HepG2 (cell line): ENCODE data around the gene MTPN. TPM values are rescaled to one million over a fixed set of nuclear protein-coding genes. Genes with fewer than 3 reads are reported as not detected.

Source experiments
- ATAC-seq: fragments of 200-7000 bp; cut with Tn5 transposase; 3 replicates; pipeline ENCODE4 v1.9.1; 2020; ENCODE audit warnings: mild to moderate bottlenecking, moderate library complexity
- BruUV-seq: library from RNA; stranded (reverse); fragments of 400-500 nt; replicated peaks from 2 replicates; lab custom pipeline; 2021; lab: Mats Ljungman, UMichigan
- CTCF ChIA-PET: fragments of 300-600 bp; formaldehyde crosslinking; extraction: SDS; loops from one replicate; lab custom pipeline; 2021; ENCODE audit warnings: low total read pairs, inconsistent platforms, low intra/inter-chr PET ratio; lab: Yijun Ruan, JAX
- POLR2A ChIA-PET: fragments of 350-600 bp; sonication (Branson Sonifier 250); formaldehyde crosslinking; loops from one replicate; lab custom pipeline; 2020; ENCODE audit warnings: antibody characterized with exemption, inconsistent platforms; lab: Yijun Ruan, JAX
- DNase-seq: peaks from one replicate; pipeline ENCODE4 v3.0.0-alpha.2; 2015; ENCODE audit warnings: low spot score
- FAIRE-seq: peaks from 3 replicates; lab custom pipeline; 2011; peaks lifted over from hg19 to GRCh38; lab: Jason Lieb, UNC
- H2AFZ ChIP-seq: one replicate; pipeline ENCODE4 v1.6.1; 2011; ENCODE audit warnings: low read length, inconsistent platforms
- H3K27ac ChIP-seq: fragments of 300-600 bp; 3 replicates; pipeline ENCODE4 v1.8.0; 2011; ENCODE audit warnings: mixed run types, mild to moderate bottlenecking, mixed read lengths, low read length, inconsistent platforms; ENCODE audit not compliant: insufficient read depth; ENCODE audit errors: extremely low read length
- H3K27me3 ChIP-seq, 2 experiments: fragments of 200-600 bp in 1 of 2; 2 replicates in 1 of 2; 3 replicates in 1 of 2; pipeline versions ENCODE4 v1.6.0 to v1.8.0; 2011; ENCODE audit warnings: low read length in 2 of 2, mild to moderate bottlenecking in 2 of 2, moderate library complexity in 2 of 2, inconsistent platforms in 1 of 2; ENCODE audit not compliant: insufficient read depth in 2 of 2, control insufficient read depth in 1 of 2
- H3K36me3 ChIP-seq, 2 experiments: fragments of 200-600 bp in 1 of 2; replicated peaks in 1 of 2; 2 replicates in 1 of 2; 3 replicates in 1 of 2; pipeline versions ENCODE4 v1.5.1 to v1.8.0; 2011; ENCODE audit warnings: low read length in 2 of 2, inconsistent platforms in 1 of 2; ENCODE audit not compliant: insufficient read depth in 2 of 2, control insufficient read depth in 1 of 2
- H3K4me1 ChIP-seq: 2 replicates; pipeline ENCODE4 v1.5.1; 2012; ENCODE audit warnings: low read length, inconsistent platforms; ENCODE audit not compliant: insufficient read depth
- H3K4me2 ChIP-seq: 2 replicates; pipeline ENCODE4 v1.6.0; 2011; ENCODE audit warnings: low read depth, low read length, inconsistent platforms
- H3K4me3 ChIP-seq, 3 experiments: fragments of 200-600 bp in 1 of 3; sonication (generic), shearing (Covaris generic) in 1 of 3; replicated peaks in 1 of 3; 2 replicates each; pipeline ENCODE4 v1.5.1; 2011 to 2016; ENCODE audit warnings: low read length in 3 of 3, inconsistent platforms in 2 of 3, low read depth in 2 of 3, mild to moderate bottlenecking in 2 of 3, control low read depth in 1 of 3, mixed read lengths in 1 of 3; ENCODE audit not compliant: insufficient read depth in 1 of 3
- H3K79me2 ChIP-seq: one replicate; pipeline ENCODE4 v1.6.1; 2011; ENCODE audit warnings: low read length, inconsistent platforms; ENCODE audit not compliant: insufficient read depth
- H3K9ac ChIP-seq: 2 replicates; pipeline ENCODE4 v1.6.0; 2011; ENCODE audit warnings: mild to moderate bottlenecking, low read depth, low read length, inconsistent platforms; ENCODE audit not compliant: insufficient read depth
- H3K9me3 ChIP-seq: 2 replicates; pipeline ENCODE4 v1.5.1; 2012; ENCODE audit warnings: mild to moderate bottlenecking, low read length
- H4K20me1 ChIP-seq: 2 replicates; pipeline ENCODE4 v1.6.0; 2011; ENCODE audit warnings: inconsistent platforms, mild to moderate bottlenecking, low read length, moderate library complexity; ENCODE audit not compliant: insufficient read depth
- ARHGAP35 ChIP-seq: sonication (generic); formaldehyde crosslinking; IDR thresholded peaks from 2 replicates; pipeline ENCODE4 v1.9.0; 2022; ENCODE audit warnings: mild to moderate bottlenecking, inconsistent platforms, moderate library complexity, missing genetic modification reagents, borderline replicate concordance
- BHLHE40 ChIP-seq: IDR thresholded peaks from 2 replicates; pipeline ENCODE4 v1.6.1; 2011; ENCODE audit warnings: low read length, improper control_type of control experiment
- HNRNPUL1 ChIP-seq: fragments of 200-400 bp; formaldehyde crosslinking; IDR thresholded peaks from 2 replicates; pipeline ENCODE4 v1.6.1; 2017; ENCODE audit warnings: low read depth, mild to moderate bottlenecking, low read length, moderate library complexity
- KLF15 ChIP-seq: sonication (generic); formaldehyde crosslinking; IDR thresholded peaks from 2 replicates; pipeline ENCODE4 v1.8.1; 2023; ENCODE audit warnings: borderline replicate concordance, mild to moderate bottlenecking, inconsistent platforms, missing genetic modification reagents, mixed read lengths
- MTF1 ChIP-seq: sonication (generic); formaldehyde crosslinking; IDR thresholded peaks from 2 replicates; pipeline ENCODE4 v1.5.0; 2020; ENCODE audit warnings: missing genetic modification reagents
- NR3C1 ChIP-seq: sonication (generic); formaldehyde crosslinking; IDR thresholded peaks from 2 replicates; pipeline ENCODE4 v1.4.0; 2020; ENCODE audit warnings: missing genetic modification reagents
- ZFY ChIP-seq: sonication (generic); formaldehyde crosslinking; IDR thresholded peaks from 2 replicates; pipeline ENCODE4 v1.4.0; 2020; ENCODE audit warnings: missing genetic modification reagents
- in situ Hi-C: cut with HindIII; loops from 2 replicates; pipeline ENCODE4 v1.10.0; 2017; ENCODE audit warnings: low pct_unique_long_range_greater_than_20kb; ENCODE audit not compliant: extremely low pct_ligation_motif_present
- intact Hi-C: fragments of 100-400 bp; cut with micrococcal nuclease; formaldehyde crosslinking; loops from one replicate; pipeline ENCODE4 v1.10.0; 2022; ENCODE audit not compliant: unreplicated experiment
- polyA plus RNA-seq, 8 experiments: library from polyadenylated mRNA; depleted of rRNA in 3 of 8; stranded (reverse) in 7 of 8; unstranded in 1 of 8; fragments of >200 nt; fragmentation: Illumina TruSeq in 4 of 8; extraction: Trizol in 4 of 8; gene quantifications; 2 replicates each; pipeline versions ENCODE4 v1.2.1 to v1.2.3, GENCODE V29; 2011 to 2016; ENCODE audit warnings: low read depth in 4 of 8, missing spikeins in 1 of 8, mixed read lengths in 1 of 8; ENCODE audit not compliant: insufficient read depth in 1 of 8
- total RNA-seq, 5 experiments: library from RNA; depleted of rRNA; stranded (reverse); fragments of >200 nt; fragmentation: Illumina TruSeq; extraction: Trizol; gene quantifications; 2 replicates each; pipeline ENCODE4 v1.2.3, GENCODE V29; 2016; ENCODE audit warnings: low read depth in 1 of 5
- TF ChIP-seq, protein P1 (sequence below), 2 experiments: IDR thresholded peaks; 2 replicates each; pipeline ENCODE4 v1.6.1; 2011 to 2012; ENCODE audit warnings: low read length in 2 of 2, borderline replicate concordance in 1 of 2, low read depth in 1 of 2, mild to moderate bottlenecking in 1 of 2, moderate library complexity in 1 of 2
- TF ChIP-seq, protein P2 (sequence below): sonication (generic); formaldehyde crosslinking; IDR thresholded peaks from 2 replicates; pipeline ENCODE4 v1.4.0; 2020; ENCODE audit warnings: mild to moderate bottlenecking, missing genetic modification reagents
- TF ChIP-seq, protein P3 (sequence below): IDR thresholded peaks from 2 replicates; pipeline ENCODE4 v1.6.1; 2016
- TF ChIP-seq, protein P4 (sequence below): sonication (generic); formaldehyde crosslinking; IDR thresholded peaks from 2 replicates; pipeline ENCODE4 v1.5.1; 2020; ENCODE audit warnings: missing genetic modification reagents, mild to moderate bottlenecking, borderline replicate concordance

The MTPN gene
- total and polyA plus RNA-seq, 2 of the 13 experiments (the other 11 are each of a cell fraction or from before 2014, with no cell fraction given): 31.1 to 71.7 TPM

DNA sequence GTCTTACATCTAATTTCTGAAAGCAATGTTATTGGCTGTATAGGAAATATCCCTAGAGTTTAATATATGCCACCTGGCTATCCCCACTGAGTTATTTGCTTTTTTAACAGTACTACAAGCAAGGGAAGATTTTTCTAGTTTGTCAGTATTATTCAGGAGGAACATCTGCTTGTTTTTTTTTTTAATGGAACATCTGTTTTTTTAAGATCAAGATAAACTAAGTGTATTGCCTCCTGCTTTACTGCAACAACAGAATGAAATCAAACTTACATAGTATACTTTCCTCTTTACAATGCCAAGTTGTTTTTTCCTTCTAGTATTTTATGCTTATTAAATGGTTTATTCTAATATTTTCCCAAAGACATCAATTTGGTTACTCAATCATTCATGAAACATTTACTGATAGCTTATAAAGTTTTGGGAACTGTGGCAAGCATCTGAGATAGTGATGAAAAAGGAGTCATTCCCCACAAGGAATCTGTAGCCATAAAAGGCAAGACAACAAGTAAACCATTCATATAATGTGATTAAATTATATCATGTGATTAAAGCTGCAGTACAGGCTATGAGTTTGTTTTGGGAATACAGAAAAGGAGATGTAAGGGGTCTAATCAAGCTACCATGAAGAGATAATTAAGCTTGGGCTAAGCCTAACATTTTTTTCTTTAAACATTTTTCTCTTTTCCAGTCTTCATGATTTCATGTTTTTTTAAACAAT lies 17.4 kb downstream of the MTPN start:
- no peak for DNase-seq

More for the DNA sequence above, 17.4 kb downstream of the MTPN start:
- peaks cover 55% of the 10 kb centered on the region for H3K79me2 ChIP-seq
- ChIA-PET POLR2A (no interaction called here), CTCF (no interaction called here)
- intact Hi-C loops: no loop called here
- no peaks in the 10 kb centered on the region for H4K20me1 ChIP-seq
- H3K4me2 ChIP-seq: no peak overlapping the region
- peaks cover 24% of the 10 kb centered on the region for H3K4me1 ChIP-seq
- H3K4me3 ChIP-seq: no peak overlapping the region
- no TSS peak for BruUV-seq
- no peak for ATAC-seq
- no peaks in the 10 kb centered on the region for H3K9me3 ChIP-seq
- H3K27ac ChIP-seq: no peak overlapping the region
- H2AFZ ChIP-seq: no peak overlapping the region
- in situ Hi-C loops: no loop called here
- FAIRE-seq: no peak
- H3K9ac ChIP-seq: no peak overlapping the region
- no peaks in the 10 kb centered on the region for H3K36me3 ChIP-seq
- TF ChIP-seq MTF1 (no peak), ZFY (no peak), NR3C1 (CRISPR knock-in tag) (no peak), BHLHE40 (no peak), KLF15 (CRISPR knock-in tag) (no peak), ARHGAP35 (no peak), HNRNPUL1 (no peak)
- TF ChIP-seq, protein P1, sequence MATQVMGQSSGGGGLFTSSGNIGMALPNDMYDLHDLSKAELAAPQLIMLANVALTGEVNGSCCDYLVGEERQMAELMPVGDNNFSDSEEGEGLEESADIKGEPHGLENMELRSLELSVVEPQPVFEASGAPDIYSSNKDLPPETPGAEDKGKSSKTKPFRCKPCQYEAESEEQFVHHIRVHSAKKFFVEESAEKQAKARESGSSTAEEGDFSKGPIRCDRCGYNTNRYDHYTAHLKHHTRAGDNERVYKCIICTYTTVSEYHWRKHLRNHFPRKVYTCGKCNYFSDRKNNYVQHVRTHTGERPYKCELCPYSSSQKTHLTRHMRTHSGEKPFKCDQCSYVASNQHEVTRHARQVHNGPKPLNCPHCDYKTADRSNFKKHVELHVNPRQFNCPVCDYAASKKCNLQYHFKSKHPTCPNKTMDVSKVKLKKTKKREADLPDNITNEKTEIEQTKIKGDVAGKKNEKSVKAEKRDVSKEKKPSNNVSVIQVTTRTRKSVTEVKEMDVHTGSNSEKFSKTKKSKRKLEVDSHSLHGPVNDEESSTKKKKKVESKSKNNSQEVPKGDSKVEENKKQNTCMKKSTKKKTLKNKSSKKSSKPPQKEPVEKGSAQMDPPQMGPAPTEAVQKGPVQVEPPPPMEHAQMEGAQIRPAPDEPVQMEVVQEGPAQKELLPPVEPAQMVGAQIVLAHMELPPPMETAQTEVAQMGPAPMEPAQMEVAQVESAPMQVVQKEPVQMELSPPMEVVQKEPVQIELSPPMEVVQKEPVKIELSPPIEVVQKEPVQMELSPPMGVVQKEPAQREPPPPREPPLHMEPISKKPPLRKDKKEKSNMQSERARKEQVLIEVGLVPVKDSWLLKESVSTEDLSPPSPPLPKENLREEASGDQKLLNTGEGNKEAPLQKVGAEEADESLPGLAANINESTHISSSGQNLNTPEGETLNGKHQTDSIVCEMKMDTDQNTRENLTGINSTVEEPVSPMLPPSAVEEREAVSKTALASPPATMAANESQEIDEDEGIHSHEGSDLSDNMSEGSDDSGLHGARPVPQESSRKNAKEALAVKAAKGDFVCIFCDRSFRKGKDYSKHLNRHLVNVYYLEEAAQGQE (IDR thresholded peaks at IDR 0.05; ENCODE audit: borderline replicate concordance in 1 of 2, low read depth in 1 of 2, low read length in 2 of 2): no peak
- TF ChIP-seq, protein P2, sequence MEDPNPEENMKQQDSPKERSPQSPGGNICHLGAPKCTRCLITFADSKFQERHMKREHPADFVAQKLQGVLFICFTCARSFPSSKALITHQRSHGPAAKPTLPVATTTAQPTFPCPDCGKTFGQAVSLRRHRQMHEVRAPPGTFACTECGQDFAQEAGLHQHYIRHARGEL (CRISPR knock-in tag): no peak
- TF ChIP-seq, protein P3, sequence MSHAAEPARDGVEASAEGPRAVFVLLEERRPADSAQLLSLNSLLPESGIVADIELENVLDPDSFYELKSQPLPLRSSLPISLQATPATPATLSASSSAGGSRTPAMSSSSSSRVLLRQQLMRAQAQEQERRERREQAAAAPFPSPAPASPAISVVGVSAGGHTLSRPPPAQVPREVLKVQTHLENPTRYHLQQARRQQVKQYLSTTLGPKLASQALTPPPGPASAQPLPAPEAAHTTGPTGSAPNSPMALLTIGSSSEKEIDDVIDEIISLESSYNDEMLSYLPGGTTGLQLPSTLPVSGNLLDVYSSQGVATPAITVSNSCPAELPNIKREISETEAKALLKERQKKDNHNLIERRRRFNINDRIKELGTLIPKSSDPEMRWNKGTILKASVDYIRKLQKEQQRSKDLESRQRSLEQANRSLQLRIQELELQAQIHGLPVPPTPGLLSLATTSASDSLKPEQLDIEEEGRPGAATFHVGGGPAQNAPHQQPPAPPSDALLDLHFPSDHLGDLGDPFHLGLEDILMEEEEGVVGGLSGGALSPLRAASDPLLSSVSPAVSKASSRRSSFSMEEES (CRISPR knock-in tag): no peak
- TF ChIP-seq, protein P4, sequence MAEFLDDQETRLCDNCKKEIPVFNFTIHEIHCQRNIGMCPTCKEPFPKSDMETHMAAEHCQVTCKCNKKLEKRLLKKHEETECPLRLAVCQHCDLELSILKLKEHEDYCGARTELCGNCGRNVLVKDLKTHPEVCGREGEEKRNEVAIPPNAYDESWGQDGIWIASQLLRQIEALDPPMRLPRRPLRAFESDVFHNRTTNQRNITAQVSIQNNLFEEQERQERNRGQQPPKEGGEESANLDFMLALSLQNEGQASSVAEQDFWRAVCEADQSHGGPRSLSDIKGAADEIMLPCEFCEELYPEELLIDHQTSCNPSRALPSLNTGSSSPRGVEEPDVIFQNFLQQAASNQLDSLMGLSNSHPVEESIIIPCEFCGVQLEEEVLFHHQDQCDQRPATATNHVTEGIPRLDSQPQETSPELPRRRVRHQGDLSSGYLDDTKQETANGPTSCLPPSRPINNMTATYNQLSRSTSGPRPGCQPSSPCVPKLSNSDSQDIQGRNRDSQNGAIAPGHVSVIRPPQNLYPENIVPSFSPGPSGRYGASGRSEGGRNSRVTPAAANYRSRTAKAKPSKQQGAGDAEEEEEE (CRISPR knock-in tag): no peak
- H3K27me3 ChIP-seq: no peaks in the 10 kb centered on the region
